Measurements from ENCODE around the gene ATXN1.

- TF ChIP-seq ZBTB49 (CRISPR knock-in tag; IDR thresholded peaks at IDR 0.05; ENCODE audit: borderline replicate concordance) (no peak), FOXK1 (CRISPR knock-in tag; IDR thresholded peaks at IDR 0.05; ENCODE audit: borderline replicate concordance, low read depth) (no peak), MXI1 (IDR thresholded peaks at IDR 0.05; ENCODE audit: borderline replicate concordance, low read depth, low read length) (no peak), JUND (CRISPR knock-in tag; IDR thresholded peaks at IDR 0.05) (no peak), ZNF354B (CRISPR knock-in tag; IDR thresholded peaks at IDR 0.05) (no peak), BCLAF1 (IDR thresholded peaks at IDR 0.05) (no peak)
Observed at GRCh38 chr6:16746812-16747211, 14.4 kb downstream of the ATXN1 start.
